Naive B cell (primary cell): ENCODE data around the gene HGF. TPM values are rescaled to one million over a fixed set of nuclear protein-coding genes. Genes with fewer than 3 reads are reported as not detected.
"Not testable (repeated sequence)": the region's sequence is repeated elsewhere in the genome, so short reads cannot be mapped to it uniquely, and the experiment has no call there.

Source experiments
- ATAC-seq, 2 donors: fragments of 150-1000 bp; cut with Tn5 transposase; 2 replicates each; pipeline ENCODE4 v1.10.0; 2021; ENCODE audit warnings: low read depth in 2 of 2, mild to moderate bottlenecking in 2 of 2, moderate library complexity in 2 of 2
- DNase-seq: peaks from one replicate; pipeline ENCODE4 v3.0.0; 2022
- H3K27ac Mint-ChIP-seq, 6 donors: one replicate each; pipeline ENCODE4 v1.8.0; 2020 to 2022; ENCODE audit warnings: mild to moderate bottlenecking in 6 of 6, mixed read lengths in 6 of 6, moderate library complexity in 5 of 6, inconsistent platforms in 2 of 6
- H3K27me3 Mint-ChIP-seq, 3 donors: one replicate each; pipeline ENCODE4 v1.8.0; 2021 to 2022; ENCODE audit warnings: mixed read lengths in 3 of 3, mild to moderate bottlenecking in 1 of 3
- H3K36me3 Mint-ChIP-seq, 2 donors: one replicate each; pipeline ENCODE4 v1.8.0; 2020 to 2022; ENCODE audit warnings: mixed read lengths in 2 of 2, inconsistent platforms in 1 of 2, mild to moderate bottlenecking in 1 of 2
- H3K4me1 Mint-ChIP-seq, 3 donors: one replicate each; pipeline ENCODE4 v1.8.0; 2020 to 2022; ENCODE audit warnings: mixed read lengths in 3 of 3, inconsistent platforms in 1 of 3, mild to moderate bottlenecking in 1 of 3, moderate library complexity in 1 of 3
- H3K4me3 Mint-ChIP-seq, 8 donors: one replicate each; pipeline ENCODE4 v1.8.0; 2020 to 2022; ENCODE audit warnings: mild to moderate bottlenecking in 8 of 8, mixed read lengths in 8 of 8, moderate library complexity in 8 of 8, inconsistent platforms in 2 of 8
- H3K9me3 Mint-ChIP-seq, 7 donors: one replicate each; pipeline ENCODE4 v1.8.0; 2020 to 2022; ENCODE audit warnings: mixed read lengths in 7 of 7, mild to moderate bottlenecking in 5 of 7, inconsistent platforms in 2 of 7, moderate library complexity in 1 of 7
- polyA plus RNA-seq, 6 donors: library from polyadenylated mRNA; unstranded; fragments of 300-500 nt; fragmentation: Illumina TruSeq; gene quantifications; one replicate each; pipeline ENCODE4 v1.2.3, GENCODE V29; 2021; ENCODE audit warnings: low read depth in 6 of 6

The HGF gene
- polyA plus RNA-seq, result under 1 TPM in 2 of 6 donors, not detected in 4; 0.31 to 0.53 TPM

GRCh38 chr7:81769891-81770727, at the start of gene HGF:
Gene HGF, minus strand, starts transcription at chr7:81770047. Its CDS starts 76 bp downstream, at chr7:81769971.
- DNase-seq (no peak), ATAC-seq (peak in 1 of 2 donors; percentile 16)
- peak within 1 kb of the TSS; percentile 45 to 86 (median 69) for H3K4me3 Mint-ChIP-seq
- H3K27ac Mint-ChIP-seq, result peak within 1 kb of the TSS in 4 of 6 donors; percentile 48 to 62 (median 54)
- H3K36me3 Mint-ChIP-seq, result no peaks in the 10 kb centered on the region
- H3K9me3 Mint-ChIP-seq, result no peaks in the 10 kb centered on the region
- H3K4me1 Mint-ChIP-seq, result peaks cover 9 to 20% (median 17%) of the 10 kb centered on the region in 3 donors
- H3K27me3 Mint-ChIP-seq, result no peaks in the 10 kb centered on the region

GRCh38 chr7:81816312-81816711, 46.5 kb upstream of the HGF start:
- Mint-ChIP-seq H3K27ac (no peak overlapping the region), H3K36me3 (no peaks in the 10 kb centered on the region), H3K27me3 (no peaks in the 10 kb centered on the region), H3K9me3 (no peaks in the 10 kb centered on the region), H3K4me1 (peaks cover 0 to 6% (median 0%) of the 10 kb centered on the region in 3 donors), H3K4me3 (no peak overlapping the region)
- no peak for DNase-seq
- no peak for ATAC-seq

- H3K36me3 Mint-ChIP-seq, H3K9me3 Mint-ChIP-seq, H3K27me3 Mint-ChIP-seq, H3K27ac Mint-ChIP-seq, H3K4me3 Mint-ChIP-seq, DNase-seq, H3K4me1 Mint-ChIP-seq, ATAC-seq: not testable (repeated sequence)
These were observed 43.1 kb upstream of the HGF start for GRCh38 chr7:81812866-81813476.

- no peak for ATAC-seq
- no peaks in the 10 kb centered on the region for H3K36me3 Mint-ChIP-seq
- peaks cover 0 to 3% (median 0%) of the 10 kb centered on the region in 7 donors for H3K9me3 Mint-ChIP-seq
These were observed 42.4 kb upstream of the HGF start for GRCh38 chr7:81811956-81812865.

GRCh38 chr7:81810476-81811155, 40.8 kb upstream of the HGF start:
- no peaks in the 10 kb centered on the region for H3K36me3 Mint-ChIP-seq
- no peak for DNase-seq
- no peak overlapping the region for H3K27ac Mint-ChIP-seq
- no peaks in the 10 kb centered on the region for H3K27me3 Mint-ChIP-seq
- peaks cover 0 to 3% (median 2%) of the 10 kb centered on the region in 7 donors for H3K9me3 Mint-ChIP-seq
- peaks cover 0 to 6% (median 0%) of the 10 kb centered on the region in 3 donors for H3K4me1 Mint-ChIP-seq
- ATAC-seq, result no peak
- no peak overlapping the region for H3K4me3 Mint-ChIP-seq

More at GRCh38 chr7:81811956-81812865, 42.4 kb upstream of the HGF start:
- H3K4me1 Mint-ChIP-seq, result peaks cover 0 to 6% (median 0%) of the 10 kb centered on the region in 3 donors
- no peak overlapping the region for H3K27ac Mint-ChIP-seq
- H3K27me3 Mint-ChIP-seq, result no peaks in the 10 kb centered on the region
- no peak overlapping the region for H3K4me3 Mint-ChIP-seq
- DNase-seq, result no peak

- H3K4me1 Mint-ChIP-seq, H3K36me3 Mint-ChIP-seq, H3K9me3 Mint-ChIP-seq, H3K27me3 Mint-ChIP-seq, DNase-seq, ATAC-seq, H3K27ac Mint-ChIP-seq, H3K4me3 Mint-ChIP-seq: not testable (repeated sequence)
These were observed 38.5 kb upstream of the HGF start for GRCh38 chr7:81808310-81808709.

GRCh38 chr7:81803267-81803666, 33.4 kb upstream of the HGF start:
- Mint-ChIP-seq H3K36me3 (no peaks in the 10 kb centered on the region), H3K27ac (no peak overlapping the region), H3K4me3 (no peak overlapping the region), H3K27me3 (no peaks in the 10 kb centered on the region), H3K9me3 (peaks cover 0 to 4% (median 0%) of the 10 kb centered on the region in 7 donors), H3K4me1 (no peaks in the 10 kb centered on the region)
- ATAC-seq (no peak), DNase-seq (no peak)

- Mint-ChIP-seq H3K27me3 (no peaks in the 10 kb centered on the region), H3K27ac (no peak overlapping the region), H3K9me3 (peaks cover 0 to 4% (median 0%) of the 10 kb centered on the region in 7 donors), H3K4me3 (no peak overlapping the region), H3K36me3 (no peaks in the 10 kb centered on the region), H3K4me1 (no peaks in the 10 kb centered on the region)
- DNase-seq (no peak), ATAC-seq (no peak)
These were observed 32.4 kb upstream of the HGF start for GRCh38 chr7:81802251-81802650.

- Mint-ChIP-seq H3K27me3 (no peaks in the 10 kb centered on the region), H3K27ac (no peak overlapping the region), H3K36me3 (no peaks in the 10 kb centered on the region), H3K4me1 (no peaks in the 10 kb centered on the region), H3K4me3 (no peak overlapping the region), H3K9me3 (peaks cover 0 to 4% (median 0%) of the 10 kb centered on the region in 7 donors)
- ATAC-seq (no peak), DNase-seq (no peak)
These were observed 31.7 kb upstream of the HGF start for GRCh38 chr7:81801532-81801931.

- H3K9me3 Mint-ChIP-seq, result no peaks in the 10 kb centered on the region
- H3K36me3 Mint-ChIP-seq, result no peaks in the 10 kb centered on the region
- peak overlapping the region in 1 of 8 donors; percentile 6 for H3K4me3 Mint-ChIP-seq
- no peak overlapping the region for H3K27ac Mint-ChIP-seq
- H3K4me1 Mint-ChIP-seq, result peaks cover 0 to 5% (median 0%) of the 10 kb centered on the region in 3 donors
- no peaks in the 10 kb centered on the region for H3K27me3 Mint-ChIP-seq
- DNase-seq, result no peak
- no peak for ATAC-seq
These were observed 22.0 kb upstream of the HGF start for GRCh38 chr7:81791568-81792518.

GRCh38 chr7:81790686-81791085, 20.8 kb upstream of the HGF start:
- DNase-seq, result no peak
- no peak overlapping the region for H3K4me3 Mint-ChIP-seq
- no peak for ATAC-seq
- H3K36me3 Mint-ChIP-seq, result no peaks in the 10 kb centered on the region
- H3K4me1 Mint-ChIP-seq, result peaks cover 0 to 5% (median 0%) of the 10 kb centered on the region in 3 donors
- no peaks in the 10 kb centered on the region for H3K9me3 Mint-ChIP-seq
- no peaks in the 10 kb centered on the region for H3K27me3 Mint-ChIP-seq
- H3K27ac Mint-ChIP-seq, result no peak overlapping the region

GRCh38 chr7:81790120-81790500, 20.3 kb upstream of the HGF start:
- Mint-ChIP-seq H3K36me3 (no peaks in the 10 kb centered on the region), H3K27me3 (no peaks in the 10 kb centered on the region), H3K4me3 (no peak overlapping the region), H3K27ac (no peak overlapping the region), H3K4me1 (peaks cover 0 to 5% (median 0%) of the 10 kb centered on the region in 3 donors), H3K9me3 (no peaks in the 10 kb centered on the region)
- DNase-seq (no peak), ATAC-seq (no peak)
